Spleen (tissue), 11 donors: ENCODE results near the gene DQX1. TPM values are rescaled to one million over a fixed set of nuclear protein-coding genes. Genes with fewer than 3 reads are reported as not detected.

Experiments used
- DNase-seq: peaks from one replicate; pipeline ENCODE4 v3.0.0-alpha.2; 2020
- H3K27ac ChIP-seq, 8 donors: fragments of 200-600 bp; sonication (generic) in 7 of 8; 1 replicate in 4 of 8; 2 replicates in 4 of 8; pipeline versions ENCODE4 v1.5.0 to v1.8.0; 2016 to 2021; ENCODE audit warnings: inconsistent platforms in 4 of 8, mild to moderate bottlenecking in 4 of 8, moderate library complexity in 1 of 8
- H3K27me3 ChIP-seq, 7 donors: fragments of 200-600 bp; sonication (generic) in 6 of 7; replicated peaks in 1 of 7; 1 replicate in 4 of 7; 2 replicates in 3 of 7; pipeline versions ENCODE4 v1.5.0 to v1.8.0; 2016 to 2021; ENCODE audit warnings: inconsistent platforms in 3 of 7, mild to moderate bottlenecking in 1 of 7
- H3K36me3 ChIP-seq, 6 donors: fragments of 200-600 bp; sonication (generic) in 5 of 6; 1 replicate in 4 of 6; 2 replicates in 2 of 6; pipeline versions ENCODE4 v1.5.0 to v1.8.0; 2016 to 2021; ENCODE audit warnings: inconsistent platforms in 2 of 6
- H3K4me1 ChIP-seq, 6 donors: fragments of 200-600 bp; sonication (generic) in 5 of 6; 1 replicate in 3 of 6; 2 replicates in 3 of 6; pipeline versions ENCODE4 v1.5.0 to v1.8.0; 2016 to 2021; ENCODE audit warnings: inconsistent platforms in 3 of 6
- H3K4me3 ChIP-seq, 8 donors: fragments of 200-600 bp; sonication (generic) in 7 of 8; 1 replicate in 4 of 8; 2 replicates in 4 of 8; pipeline versions ENCODE4 v1.5.0 to v1.8.0; 2016 to 2021; ENCODE audit warnings: inconsistent platforms in 4 of 8, mild to moderate bottlenecking in 4 of 8, moderate library complexity in 2 of 8
- H3K9me3 ChIP-seq, 8 donors: fragments of 200-600 bp; sonication (generic) in 7 of 8; 1 replicate in 4 of 8; 2 replicates in 4 of 8; pipeline versions ENCODE4 v1.5.0 to v1.8.0; 2016 to 2021; ENCODE audit warnings: inconsistent platforms in 4 of 8
- CTCF ChIP-seq, 11 experiments: fragments of 200-600 bp in 7 of 11; fragments of 450-650 bp in 4 of 11; sonication (generic) in 4 of 11; IDR thresholded peaks in 8 of 11; conservative IDR thresholded peaks in 3 of 11; 1 replicate in 7 of 11; 2 replicates in 4 of 11; pipeline versions ENCODE4 v1.4.0 to v1.8.0; 2016 to 2021; ENCODE audit warnings: antibody characterized with exemption in 11 of 11, inconsistent platforms in 4 of 11, mild to moderate bottlenecking in 1 of 11
- POLR2A ChIP-seq, 3 donors: fragments of 450-650 bp; IDR thresholded peaks; one replicate each; pipeline ENCODE4 v1.5.1; 2017; ENCODE audit warnings: antibody characterized with exemption in 3 of 3, mild to moderate bottlenecking in 1 of 3
- POLR2AphosphoS5 ChIP-seq, 3 donors: sonication (generic); formaldehyde crosslinking; IDR thresholded peaks; one replicate each; pipeline ENCODE4 v1.5.1; 2017; ENCODE audit warnings: antibody characterized with exemption in 3 of 3
- WGBS, 5 donors: extraction: QIAGEN DNeasy Blood & Tissue Kit in 3 of 5; methylation state at CpG; one replicate each; pipeline versions ENCODE4 v1.1.5 to v1.1.7; 2013 to 2018; 5-methylcytosine and 5-hydroxymethylcytosine counted together
- intact Hi-C: fragments of 100-400 bp; cut with DNase I; formaldehyde crosslinking; loops from one replicate; pipeline ENCODE4 v1.15.0; 2023; ENCODE audit warnings: low total_unique reads
- polyA plus RNA-seq, 3 donors: library from polyadenylated mRNA; stranded (reverse); fragments of 200-250 nt; gene quantifications; one replicate each; pipeline ENCODE4 v1.2.1, GENCODE V29; 2013
- total RNA-seq, 7 donors: library from RNA; depleted of rRNA in 3 of 7; stranded (reverse); fragments of >200 nt in 3 of 7; fragmentation: NEBNext Ultra II Directional in 4 of 7; extraction: Animal tissue kit (Norgen Biotek cat#: 25700) in 4 of 7; gene quantifications; one replicate each; pipeline versions ENCODE4 v1.1.0 to v1.2.1, GENCODE V29; 2016 to 2021
- donor health status: healthy with polysubstance abuse.
- donor health status: DM: no; HTN: no; CAD: no; lungs with moderate emphysema.
- donor health status: DM: no; HTN: no; CAD: no.
- donor health status: Bipolar disorder and iron deficiency.
- donor health status: healthy.
- donor health status: DM: no; HTN: no; CAD: no.
- donor health status: DM: yes; HTN: yes; CAD: no.

DQX1 gene
- total and polyA plus RNA-seq, 10 donors, result 0.09 to 0.52 (median 0.31) TPM; not detected in 2

- no peaks in the 10 kb centered on the region for H3K9me3 ChIP-seq
- H3K4me1 ChIP-seq, result peaks cover 27 to 51% (median 46%) of the 10 kb centered on the region in 6 donors
- no peak overlapping the region for H3K27ac ChIP-seq
- no peak for TF ChIP-seq CTCF (IDR thresholded peaks at IDR 0.05 in 8 of 11, conservative IDR thresholded peaks at IDR 0.05 in 3 of 11)
- no peak for TF ChIP-seq POLR2AphosphoS5 (IDR thresholded peaks at IDR 0.05)
- TF ChIP-seq POLR2A (IDR thresholded peaks at IDR 0.05), result no peak
- intact Hi-C loops, result no loop called here
- peaks cover 0 to under 1% (median 0%) of the 10 kb centered on the region in 6 donors for H3K36me3 ChIP-seq
- peak; percentile 31 for DNase-seq
- peaks cover 23 to 66% (median 57%) of the 10 kb centered on the region in 7 donors for H3K27me3 ChIP-seq
- 37 to 49% (median 43%) methylated on average over 11 of the region's 11 CpGs for WGBS, 5 donors
- no peak overlapping the region for H3K4me3 ChIP-seq
Measured at GRCh38 chr2:74511104-74511989, 14.7 kb downstream of the DQX1 start.

- Histone ChIP-seq H3K9me3 (no peaks in the 10 kb centered on the region), H3K27ac (no peak overlapping the region), H3K36me3 (peaks cover 0 to 11% (median 7%) of the 10 kb centered on the region in 6 donors), H3K4me3 (no peak overlapping the region), H3K27me3 (peaks cover 14 to 55% (median 46%) of the 10 kb centered on the region in 7 donors), H3K4me1 (peaks cover 27 to 51% (median 46%) of the 10 kb centered on the region in 6 donors)
- DNase-seq, result no peak
- 80 to 92% (median 89%) methylated on average over 4 of the region's 4 CpGs for WGBS, 5 donors
- TF ChIP-seq CTCF (IDR thresholded peaks at IDR 0.05 in 8 of 11, conservative IDR thresholded peaks at IDR 0.05 in 3 of 11) (no peak), POLR2A (IDR thresholded peaks at IDR 0.05) (no peak), POLR2AphosphoS5 (IDR thresholded peaks at IDR 0.05) (no peak)
- intact Hi-C loops, result no loop called here
Measured at GRCh38 chr2:74510272-74510671, 15.8 kb downstream of the DQX1 start.

- intact Hi-C loops, result no loop called here
- Histone ChIP-seq H3K36me3 (peaks cover 0 to 23% (median 16%) of the 10 kb centered on the region in 6 donors), H3K27ac (peak overlapping the region; percentile 97 to 100 (median 99)), H3K4me3 (peak overlapping the region; percentile 60 to 90 (median 62)), H3K27me3 (peaks cover 2 to 46% (median 25%) of the 10 kb centered on the region in 7 donors), H3K4me1 (peaks cover 19 to 51% (median 47%) of the 10 kb centered on the region in 6 donors), H3K9me3 (no peaks in the 10 kb centered on the region)
- WGBS, 5 donors, result 14 to 17% (median 15%) methylated on average over 29 to 38 of the region's 38 CpGs
- TF ChIP-seq POLR2AphosphoS5 (IDR thresholded peaks at IDR 0.05), result no peak
- no peak for TF ChIP-seq CTCF (IDR thresholded peaks at IDR 0.05 in 8 of 11, conservative IDR thresholded peaks at IDR 0.05 in 3 of 11)
- TF ChIP-seq POLR2A (IDR thresholded peaks at IDR 0.05), result no peak
- DNase-seq, result peak; percentile 88
Measured at GRCh38 chr2:74507926-74508520, 18.0 kb downstream of the DQX1 start.
